Activated gamma-delta T cell (primary cell): ENCODE data around the gene TGFBR1.
"Not testable (repeated sequence)": the region's sequence is repeated elsewhere in the genome, so short reads cannot be mapped to it uniquely, and the experiment has no call there.

Source experiments
- DNase-seq: peaks from one replicate; lab custom pipeline; 2025; lab: John Stamatoyannopoulos, UW

Gene TGFBR1

DNA sequence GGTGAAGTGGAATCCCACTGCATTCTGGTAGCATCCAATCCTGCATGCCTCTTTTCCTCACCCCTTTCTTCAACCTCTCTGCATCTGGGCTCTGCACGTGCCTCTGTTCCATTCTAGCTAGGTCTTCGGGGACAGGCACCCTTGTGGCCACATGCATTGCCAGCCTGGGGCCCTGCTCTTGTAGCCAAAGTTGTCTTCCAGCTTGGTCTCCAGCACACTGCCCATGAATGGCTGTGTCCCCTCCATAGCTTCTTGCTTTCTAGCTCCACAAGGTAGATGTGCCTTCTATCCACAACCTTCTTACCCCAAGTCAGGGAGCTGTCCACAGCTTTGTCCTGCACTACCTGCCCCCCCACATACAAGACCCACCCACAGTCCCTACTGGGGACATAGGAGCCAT lies 84.3 kb downstream of the TGFBR1 start:
- no peak for DNase-seq

DNA sequence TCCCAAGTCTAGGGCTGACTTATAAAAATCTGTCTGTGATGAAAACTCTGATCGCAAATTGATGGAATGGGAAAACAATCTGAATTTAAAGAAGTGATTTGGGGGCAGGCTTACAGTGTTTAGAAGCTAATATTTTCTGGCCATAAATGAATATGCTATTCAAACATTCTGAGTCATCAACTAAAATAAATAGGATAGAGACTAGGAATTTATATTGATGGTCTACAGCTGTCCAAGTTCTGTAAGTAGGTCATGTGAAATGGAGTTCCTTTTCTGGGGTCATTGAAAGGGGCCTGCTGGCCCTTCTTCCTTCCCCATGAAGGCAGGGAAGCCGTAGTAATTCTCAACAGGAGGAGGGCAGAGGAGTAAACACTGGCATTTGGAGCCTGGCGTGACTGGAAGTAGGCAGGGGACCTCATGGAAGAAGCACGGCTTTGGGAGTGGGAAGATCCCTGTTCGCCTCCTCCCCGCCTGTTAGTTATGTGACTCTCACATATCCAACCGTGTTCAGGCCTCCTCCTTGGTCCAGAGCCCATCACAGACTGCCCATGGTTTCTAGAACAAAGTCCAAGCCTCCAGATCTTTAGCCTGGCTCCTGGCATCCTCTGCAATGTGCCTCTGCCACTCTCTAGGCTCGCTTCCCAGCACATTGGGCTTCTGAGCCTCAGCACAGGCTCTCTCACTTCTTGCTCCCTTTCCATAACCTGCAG lies 85.1 kb downstream of the TGFBR1 start:
- DNase-seq: no peak

DNA sequence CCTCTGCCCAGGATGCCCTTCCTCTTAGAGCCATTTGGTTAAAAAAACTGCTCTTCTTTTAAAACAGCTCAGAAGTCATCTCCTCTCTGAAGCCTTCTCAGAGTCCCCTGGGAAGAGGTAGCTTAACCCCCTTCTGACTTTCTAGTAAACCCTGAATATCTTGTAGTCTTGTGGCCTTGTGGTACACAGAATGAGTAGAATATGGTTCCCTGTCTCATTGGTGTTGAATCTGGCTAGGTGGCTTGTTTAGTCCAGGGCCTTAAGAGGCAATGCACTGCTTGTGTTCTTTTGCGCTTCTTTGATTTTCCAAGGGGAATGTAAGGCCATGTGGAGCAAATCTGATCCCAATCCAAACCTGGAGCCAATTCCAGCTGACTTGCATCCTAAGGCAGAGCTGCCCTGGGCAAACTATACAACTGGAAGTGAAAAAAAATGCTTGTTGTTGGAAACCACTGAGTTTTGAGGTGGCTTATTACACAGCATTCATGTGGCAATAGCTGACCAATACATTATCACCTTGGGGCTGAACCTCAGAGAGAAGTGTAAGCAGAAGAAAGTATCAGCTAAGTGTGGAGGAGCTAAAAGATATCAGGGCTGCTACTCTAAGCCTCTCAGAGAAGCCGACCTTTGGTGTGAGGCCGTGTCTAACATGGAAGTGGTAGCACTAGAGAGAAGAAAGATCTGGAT lies 85.8 kb downstream of the TGFBR1 start:
- DNase-seq: no peak

DNA sequence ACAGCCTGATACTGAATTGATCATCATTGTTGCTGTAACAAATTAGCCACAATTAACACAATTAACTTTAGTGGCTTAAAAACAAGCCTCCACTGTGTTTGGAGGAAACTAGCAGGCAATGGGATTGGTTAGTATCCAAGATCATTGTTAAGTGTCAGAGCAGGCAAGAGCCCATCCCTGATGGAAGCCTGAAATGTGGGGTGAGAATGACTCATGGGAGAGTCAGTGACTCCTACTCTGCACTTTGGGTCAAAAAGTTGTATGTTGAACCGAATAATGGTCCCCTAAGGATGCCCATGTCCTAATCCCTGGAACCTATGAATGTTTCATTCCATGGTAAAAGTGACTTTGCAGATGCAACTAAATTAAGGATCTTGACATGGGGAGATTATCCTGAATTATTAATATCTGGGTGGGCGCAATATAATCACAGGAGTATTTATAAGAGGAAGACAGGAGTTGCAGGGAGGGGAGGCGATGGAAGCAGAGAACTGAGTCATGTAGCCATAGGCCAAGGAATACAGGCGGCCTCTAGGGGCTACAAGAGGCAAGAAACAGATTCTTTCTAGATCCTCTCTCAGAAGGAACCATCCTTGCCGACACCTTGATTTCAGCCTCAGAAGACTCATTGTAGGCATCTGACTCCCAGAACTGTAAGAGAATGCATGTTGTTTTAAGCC lies 88.0 kb downstream of the TGFBR1 start:
- DNase-seq: no peak

DNA sequence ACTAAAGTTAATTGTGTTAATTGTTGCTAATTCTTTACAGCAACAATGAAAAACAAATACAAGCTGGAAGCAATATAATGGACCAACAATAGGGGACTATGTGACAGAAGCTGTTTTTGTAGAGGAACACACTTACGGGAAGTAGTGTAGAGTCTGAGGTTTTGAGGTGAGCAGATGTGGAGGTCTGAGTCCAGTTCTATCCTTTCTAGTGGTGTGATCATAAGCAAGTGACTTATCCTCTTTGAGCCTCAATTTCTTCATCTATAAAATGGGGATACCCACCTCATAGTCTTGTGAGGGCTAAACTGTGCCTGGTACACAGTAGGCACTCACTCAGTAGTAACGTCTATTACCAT lies 88.5 kb downstream of the TGFBR1 start:
- no peak for DNase-seq

DNA sequence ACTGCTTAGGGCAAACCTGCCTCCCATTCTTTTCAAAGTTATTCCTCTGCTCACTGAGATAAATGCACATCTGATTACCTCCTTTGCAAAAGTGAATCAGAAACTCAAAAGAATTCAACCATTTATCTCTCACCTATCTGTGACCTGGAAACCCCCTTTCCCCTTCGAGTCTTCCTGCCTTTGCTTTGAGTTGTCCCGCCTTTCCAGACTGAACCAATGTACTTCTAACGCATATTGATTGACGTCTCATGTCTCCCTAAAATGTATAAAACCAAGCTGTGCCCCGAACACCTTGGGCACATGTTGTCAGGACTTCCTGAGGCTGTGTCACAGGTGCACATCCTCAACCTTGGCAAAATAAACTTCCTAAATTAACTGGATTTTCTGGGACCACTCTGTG lies 91.6 kb downstream of the TGFBR1 start:
- DNase-seq: not testable (repeated sequence)

DNA sequence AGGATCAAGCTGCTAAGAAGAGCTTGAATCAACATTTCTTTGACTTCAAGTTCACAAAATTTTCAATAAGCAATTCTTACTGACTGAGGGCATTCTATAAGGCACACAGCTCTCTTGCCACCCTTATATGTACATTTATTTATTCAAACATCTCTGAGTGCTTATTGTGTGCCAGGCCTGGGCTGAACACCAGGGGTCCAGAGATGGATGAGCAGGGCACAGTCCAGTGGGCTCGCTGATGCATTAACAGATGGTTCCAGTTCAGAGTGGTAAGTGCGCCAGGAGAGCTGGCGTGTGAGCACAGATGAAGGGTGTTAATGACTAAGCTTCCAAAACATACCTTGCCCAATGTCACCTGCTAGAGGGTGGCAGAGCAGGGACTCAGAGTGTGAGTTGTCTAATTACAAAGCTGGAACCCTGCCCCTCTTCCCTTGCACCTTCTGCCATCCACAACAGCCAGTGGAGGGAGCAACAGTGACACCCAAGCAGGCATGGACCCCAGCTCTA lies 92.3 kb downstream of the TGFBR1 start:
- no peak for DNase-seq

DNA sequence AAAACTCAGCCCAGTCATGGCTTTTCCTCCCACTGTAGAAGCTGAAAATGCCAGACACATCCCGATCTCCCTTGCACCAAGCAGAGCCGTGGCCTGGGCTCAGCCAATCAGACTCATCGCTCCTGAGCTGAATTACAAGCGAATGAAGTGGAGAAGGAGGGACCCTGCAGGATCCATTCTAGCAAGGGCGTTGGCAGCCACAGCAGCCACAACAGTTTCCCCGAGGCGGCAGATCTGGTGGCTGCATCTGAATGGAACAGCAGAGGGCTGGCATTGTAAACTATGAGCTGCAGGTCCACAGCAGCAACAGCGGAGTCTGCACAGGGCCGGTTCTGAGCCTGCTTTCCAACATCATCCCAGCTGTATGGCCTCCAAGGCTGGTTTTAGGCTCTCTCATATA lies 93.1 kb downstream of the TGFBR1 start:
- DNase-seq: no peak

DNA sequence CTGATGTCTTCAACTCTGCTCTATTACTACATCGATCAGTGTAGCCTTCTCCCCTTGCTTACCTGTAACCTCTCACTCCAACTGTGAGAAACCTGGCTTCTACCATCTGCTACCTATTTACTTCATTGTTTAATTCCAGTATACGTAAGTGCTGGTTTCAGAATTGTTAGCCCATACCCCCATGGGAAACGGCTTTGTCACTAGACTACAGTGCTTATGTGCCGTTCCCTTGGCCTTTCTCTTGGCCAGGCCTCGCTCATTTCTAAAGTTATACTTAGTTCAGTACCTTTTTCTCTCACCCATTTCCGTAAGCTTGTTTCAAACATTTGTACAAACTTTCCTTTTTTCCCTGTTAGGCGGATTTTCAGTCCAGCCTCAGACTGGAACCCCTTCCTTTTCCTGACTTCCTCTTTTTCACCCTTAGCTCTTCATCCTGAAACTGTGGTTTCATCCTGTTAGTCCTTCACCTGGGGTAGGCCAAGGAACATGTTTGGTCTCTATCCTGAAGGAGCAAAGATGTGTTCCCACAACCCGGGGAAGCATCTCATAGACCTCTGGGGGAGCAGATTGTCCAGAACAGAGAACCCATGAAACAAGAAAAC lies 95.1 kb downstream of the TGFBR1 start:
- DNase-seq: no peak

DNA sequence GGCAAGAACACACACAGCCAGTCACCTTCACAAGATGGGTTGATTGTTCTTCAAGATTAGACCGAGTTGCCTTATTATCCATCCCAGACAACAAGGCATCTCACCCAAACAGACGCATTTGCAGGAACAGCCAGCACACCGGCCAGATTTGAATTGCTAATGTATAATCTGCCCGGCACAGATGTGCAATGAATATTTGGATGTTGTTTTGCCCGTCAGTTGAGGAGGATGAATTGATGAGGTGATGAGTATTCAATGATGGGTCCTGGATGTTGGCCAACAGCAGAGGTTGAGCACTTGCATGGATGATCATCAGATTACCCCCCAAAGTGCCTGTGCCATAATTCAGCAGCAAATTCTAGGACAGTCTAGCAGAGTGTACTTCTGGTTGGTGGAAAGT lies 96.7 kb downstream of the TGFBR1 start:
- DNase-seq: no peak
